ENCODE results near the gene MLLT10.

The MLLT10 gene

GRCh38 chr10:21749788-21750187 is 215.8 kb downstream of the MLLT10 start:
- DNase-seq: no peak

GRCh38 chr10:21750424-21750823 is 216.4 kb downstream of the MLLT10 start:
- DNase-seq: no peak

DNA sequence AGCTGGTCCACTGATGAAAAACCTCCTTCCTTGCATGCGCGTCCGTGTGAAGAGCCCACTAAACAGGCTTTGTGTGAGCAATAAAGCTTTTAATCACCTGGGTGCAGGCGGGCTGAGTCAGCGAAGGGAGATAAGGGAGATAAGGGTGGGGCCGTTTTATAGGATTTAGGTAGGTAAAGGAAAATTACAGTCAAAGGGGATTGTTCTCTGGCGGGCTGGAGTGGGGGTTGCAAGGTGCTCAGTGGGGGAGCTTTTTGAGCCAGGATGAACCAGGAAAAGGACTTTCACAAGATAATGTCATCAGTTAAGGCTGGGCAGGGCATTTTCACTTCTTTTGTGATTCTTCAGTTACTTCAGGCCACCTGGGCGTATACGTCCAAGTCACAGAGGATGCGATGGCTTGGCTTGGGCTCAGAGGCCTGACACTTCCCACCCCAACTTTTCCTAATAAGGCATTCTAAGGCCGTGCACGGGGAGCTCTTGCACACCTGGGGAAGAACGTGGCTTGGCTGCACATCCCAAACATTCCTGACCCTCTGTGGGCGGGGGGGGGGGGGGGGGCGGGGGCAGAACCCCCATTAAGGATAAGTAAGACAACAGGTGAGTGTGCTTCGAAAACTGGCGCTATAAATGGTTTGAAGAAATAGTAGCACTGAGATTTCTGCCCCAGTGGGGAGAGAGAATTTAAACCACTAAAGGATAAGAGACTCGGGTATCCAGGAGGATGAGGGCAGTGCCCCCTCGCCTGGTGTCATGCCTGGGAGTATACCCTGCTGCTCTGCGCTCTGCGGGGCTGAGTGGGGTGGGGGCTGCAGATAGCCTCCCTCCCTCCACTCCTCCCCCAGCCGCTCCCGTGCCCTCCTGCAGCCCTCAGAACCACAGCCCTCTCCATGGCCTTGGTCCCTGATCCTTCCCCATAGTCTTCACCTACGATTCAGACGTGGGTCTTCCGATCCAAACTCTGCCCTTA is 217.6 kb downstream of the MLLT10 start:
- DNase-seq: no peak

- DNase-seq: no peak
These were observed 219.7 kb downstream of the MLLT10 start for GRCh38 chr10:21753497-21754270.

GRCh38 chr10:21754410-21755011 is 220.5 kb downstream of the MLLT10 start:
- no peak for DNase-seq

- DNase-seq: no peak
These were observed 222.7 kb downstream of the MLLT10 start for GRCh38 chr10:21756707-21757106.

GRCh38 chr10:21757185-21757901 is 223.3 kb downstream of the MLLT10 start:
- DNase-seq: no peak

DNA sequence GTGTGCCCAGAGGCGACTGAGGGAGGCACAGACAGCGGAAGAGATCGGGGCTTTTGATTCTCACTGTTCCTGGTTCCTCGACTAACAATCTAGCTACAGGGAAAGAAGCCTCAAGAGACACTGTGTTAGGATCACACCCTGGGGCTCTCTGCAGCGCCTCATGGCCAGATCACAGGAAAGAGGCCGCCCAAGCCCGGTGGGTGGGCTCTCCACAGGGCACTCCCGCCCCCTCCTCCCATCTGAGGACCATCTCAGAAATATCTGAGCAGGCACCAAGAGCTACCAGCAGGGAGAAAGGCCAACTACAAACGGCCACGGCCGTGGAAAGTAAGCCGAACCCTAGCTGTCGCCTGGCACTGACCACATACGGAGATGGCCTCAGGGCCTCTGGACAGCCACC is 224.2 kb downstream of the MLLT10 start:
- no peak for DNase-seq

DNA sequence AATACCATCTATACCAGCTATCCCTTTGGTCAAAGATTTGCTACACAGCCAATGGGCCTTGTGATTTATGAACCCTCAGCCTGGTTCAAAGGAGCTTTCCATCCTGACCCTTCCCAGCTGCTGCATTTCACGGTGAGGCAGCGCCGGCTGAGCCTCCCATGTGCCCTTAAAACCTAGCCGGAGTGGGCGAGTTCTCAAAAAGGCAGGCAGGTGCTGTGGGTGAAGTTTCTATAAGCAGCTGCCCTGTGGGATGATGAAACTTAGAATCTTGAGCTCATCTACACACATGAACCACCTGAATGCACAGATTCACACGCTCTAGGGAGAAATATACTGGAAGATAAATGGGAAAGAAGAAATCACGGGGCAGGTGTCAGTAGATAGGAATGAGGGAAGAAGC is 224.7 kb downstream of the MLLT10 start:
- no peak for DNase-seq

DNA sequence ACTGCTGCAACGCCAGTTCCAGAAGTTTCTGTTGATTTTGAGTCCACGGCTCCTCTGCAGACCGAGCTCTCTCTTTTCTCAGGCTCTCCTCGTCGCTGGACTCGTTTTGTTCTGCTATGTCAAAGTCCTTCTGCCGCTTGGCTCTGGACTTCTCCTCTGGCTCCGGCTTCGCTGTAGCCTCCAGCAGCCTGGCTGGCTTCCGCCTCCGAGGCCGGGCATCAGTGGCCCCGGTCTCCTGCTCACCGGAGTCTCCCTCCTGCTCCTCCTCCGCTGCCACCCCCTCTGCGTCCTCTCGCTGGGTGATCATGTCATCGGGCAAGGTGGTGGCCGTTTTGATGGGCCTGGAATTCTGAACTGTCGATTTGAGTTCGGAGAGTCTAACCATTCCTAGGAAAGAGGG is 225.2 kb downstream of the MLLT10 start:
- DNase-seq: no peak

DNA sequence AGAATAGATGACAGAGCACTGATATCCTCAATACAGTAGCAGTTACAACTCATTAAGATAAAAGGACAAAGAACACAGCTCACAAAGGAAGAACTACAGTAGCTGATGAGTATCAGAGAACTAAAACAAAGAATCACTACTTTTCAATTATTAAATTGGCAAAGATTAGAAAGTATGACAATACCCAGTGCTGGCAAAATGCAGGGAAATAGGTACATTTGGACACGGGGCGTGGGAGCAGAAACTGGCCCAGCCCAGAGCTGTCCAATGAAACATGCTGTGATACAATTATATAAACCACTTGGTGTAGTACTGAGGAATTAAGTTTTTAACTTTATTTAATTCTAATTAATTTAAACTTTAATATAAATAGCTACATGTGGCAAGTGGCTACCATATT is 226.3 kb downstream of the MLLT10 start:
- DNase-seq: no peak

GRCh38 chr10:21764466-21765189 is 230.6 kb downstream of the MLLT10 start:
- no peak for DNase-seq

- no peak for DNase-seq
These were observed 235.0 kb downstream of the MLLT10 start for GRCh38 chr10:21769041-21769440.

DNA sequence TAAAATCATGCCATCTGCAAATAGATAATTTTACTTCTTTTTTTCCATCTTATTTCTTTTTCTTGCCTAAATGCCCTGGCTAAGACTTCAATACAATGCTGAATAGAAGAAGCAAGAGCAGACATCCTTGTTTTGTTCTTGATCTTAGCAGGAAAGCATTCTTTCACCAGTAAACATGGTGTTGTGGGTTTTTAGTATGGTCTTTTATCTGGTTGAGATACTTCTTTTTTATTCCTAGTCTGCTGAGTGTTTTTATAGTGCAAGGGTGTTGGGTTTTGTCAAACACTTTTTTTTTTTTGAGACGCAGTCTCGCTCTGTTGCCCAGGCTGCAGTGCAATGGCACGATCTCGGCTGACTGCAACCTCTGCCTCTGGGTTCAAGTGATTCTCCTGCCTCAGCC is 237.2 kb downstream of the MLLT10 start:
- no peak for DNase-seq

- DNase-seq: no peak
These were observed 242.9 kb downstream of the MLLT10 start for GRCh38 chr10:21776883-21777282.

DNA sequence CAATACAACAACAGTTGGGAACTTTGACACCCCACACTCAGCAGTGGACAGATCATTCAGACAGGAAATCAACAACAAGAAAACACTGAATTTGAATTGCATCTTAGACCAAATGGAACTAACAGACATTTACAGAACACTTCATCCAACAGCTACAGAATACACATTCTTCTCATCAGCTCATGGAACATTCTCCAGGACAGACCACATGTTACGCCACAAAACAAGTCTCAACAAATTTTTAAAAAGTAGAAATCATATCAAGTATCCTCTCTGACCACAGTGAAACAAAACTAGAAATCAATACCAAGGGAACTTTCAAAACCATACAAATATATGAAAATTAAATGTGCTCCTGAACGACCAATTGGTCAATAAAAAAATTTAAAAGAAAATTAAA is 257.2 kb downstream of the MLLT10 start:
- no peak for DNase-seq

All from T-helper 9 cell (primary cell).